DMS53 treated with DMSO at 0.1 percent for 48 hours (cell line): ENCODE measurements around the gene ADCY4.

Source experiments
- DNase-seq: peaks from one replicate; lab custom pipeline; 2025; ENCODE audit not compliant: unreplicated experiment; lab: John Stamatoyannopoulos, UW

Gene ADCY4

DNA sequence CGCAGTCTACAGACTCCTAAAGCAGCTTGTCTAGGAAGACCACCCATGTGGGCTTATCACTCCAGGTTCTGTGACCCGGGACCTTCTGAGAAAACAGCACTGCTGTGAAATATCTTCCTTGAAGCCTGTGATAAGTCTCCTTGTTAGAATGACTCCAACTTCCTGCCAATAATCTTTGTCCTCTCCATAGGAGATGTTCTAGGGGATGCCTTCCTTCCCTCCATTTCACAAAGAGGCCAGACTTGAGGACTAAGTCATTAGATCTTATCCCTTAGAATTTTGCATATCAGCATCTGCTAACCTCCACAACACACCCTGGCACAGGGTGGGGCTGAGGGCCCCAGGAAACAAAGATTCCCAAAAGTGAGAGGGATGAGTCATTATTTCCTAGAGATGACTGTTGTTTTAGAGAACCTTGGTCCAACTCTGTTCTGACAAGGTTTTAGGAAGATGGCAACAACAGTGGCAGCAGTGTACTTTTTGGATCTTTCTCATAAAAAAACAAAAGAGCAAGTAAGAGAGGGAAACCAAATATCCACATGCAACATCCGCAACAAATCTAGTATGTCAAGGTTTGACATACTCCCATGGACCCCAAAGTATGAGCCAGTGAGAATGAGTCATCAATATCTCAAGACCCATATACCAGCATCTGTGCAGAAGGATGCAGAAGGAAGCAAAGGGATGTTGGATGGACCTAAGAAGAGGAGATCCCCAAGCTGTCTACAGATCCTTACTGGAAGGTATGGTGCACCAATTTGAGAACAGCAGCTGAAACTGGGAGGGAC is 17.5 kb downstream of the ADCY4 start:
- no peak for DNase-seq

- no peak for DNase-seq
These were observed 18.3 kb downstream of the ADCY4 start for GRCh38 chr14:24316597-24316950.

DNA sequence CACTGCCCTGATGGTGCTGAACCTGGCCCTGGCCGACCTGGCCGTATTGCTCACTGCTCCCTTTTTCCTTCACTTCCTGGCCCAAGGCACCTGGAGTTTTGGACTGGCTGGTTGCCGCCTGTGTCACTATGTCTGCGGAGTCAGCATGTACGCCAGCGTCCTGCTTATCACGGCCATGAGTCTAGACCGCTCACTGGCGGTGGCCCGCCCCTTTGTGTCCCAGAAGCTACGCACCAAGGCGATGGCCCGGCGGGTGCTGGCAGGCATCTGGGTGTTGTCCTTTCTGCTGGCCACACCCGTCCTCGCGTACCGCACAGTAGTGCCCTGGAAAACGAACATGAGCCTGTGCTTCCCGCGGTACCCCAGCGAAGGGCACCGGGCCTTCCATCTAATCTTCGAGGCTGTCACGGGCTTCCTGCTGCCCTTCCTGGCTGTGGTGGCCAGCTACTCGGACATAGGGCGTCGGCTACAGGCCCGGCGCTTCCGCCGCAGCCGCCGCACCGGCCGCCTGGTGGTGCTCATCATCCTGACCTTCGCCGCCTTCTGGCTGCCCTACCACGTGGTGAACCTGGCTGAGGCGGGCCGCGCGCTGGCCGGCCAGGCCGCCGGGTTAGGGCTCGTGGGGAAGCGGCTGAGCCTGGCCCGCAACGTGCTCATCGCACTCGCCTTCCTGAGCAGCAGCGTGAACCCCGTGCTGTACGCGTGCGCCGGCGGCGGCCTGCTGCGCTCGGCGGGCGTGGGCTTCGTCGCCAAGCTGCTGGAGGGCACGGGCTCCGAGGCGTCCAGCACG is 18.9 kb downstream of the ADCY4 start:
- DNase-seq = no peak

DNA sequence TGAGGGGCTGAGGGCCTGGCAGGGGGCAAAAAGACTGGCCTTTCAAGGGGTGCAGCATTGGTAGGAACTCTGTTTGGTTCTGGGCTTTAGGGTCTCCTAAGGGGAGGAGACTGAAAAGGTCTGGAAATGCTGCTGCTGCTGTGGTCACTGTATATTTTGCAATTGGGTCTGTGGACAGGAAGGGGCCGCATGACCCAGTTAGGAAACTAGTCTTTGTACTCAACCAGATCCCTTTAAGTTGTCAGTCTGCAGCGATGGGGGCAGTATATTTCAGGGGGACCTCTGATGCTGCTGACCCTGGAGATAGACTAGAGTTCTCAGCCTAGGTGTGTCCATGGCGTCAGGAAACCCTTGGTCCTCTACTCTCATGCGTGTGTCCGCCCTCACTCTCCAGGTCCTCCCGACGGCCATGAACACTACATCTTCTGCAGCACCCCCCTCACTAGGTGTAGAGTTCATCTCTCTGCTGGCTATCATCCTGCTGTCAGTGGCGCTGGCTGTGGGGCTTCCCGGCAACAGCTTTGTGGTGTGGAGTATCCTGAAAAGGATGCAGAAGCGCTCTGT is 19.5 kb downstream of the ADCY4 start:
- DNase-seq = no peak

DNA sequence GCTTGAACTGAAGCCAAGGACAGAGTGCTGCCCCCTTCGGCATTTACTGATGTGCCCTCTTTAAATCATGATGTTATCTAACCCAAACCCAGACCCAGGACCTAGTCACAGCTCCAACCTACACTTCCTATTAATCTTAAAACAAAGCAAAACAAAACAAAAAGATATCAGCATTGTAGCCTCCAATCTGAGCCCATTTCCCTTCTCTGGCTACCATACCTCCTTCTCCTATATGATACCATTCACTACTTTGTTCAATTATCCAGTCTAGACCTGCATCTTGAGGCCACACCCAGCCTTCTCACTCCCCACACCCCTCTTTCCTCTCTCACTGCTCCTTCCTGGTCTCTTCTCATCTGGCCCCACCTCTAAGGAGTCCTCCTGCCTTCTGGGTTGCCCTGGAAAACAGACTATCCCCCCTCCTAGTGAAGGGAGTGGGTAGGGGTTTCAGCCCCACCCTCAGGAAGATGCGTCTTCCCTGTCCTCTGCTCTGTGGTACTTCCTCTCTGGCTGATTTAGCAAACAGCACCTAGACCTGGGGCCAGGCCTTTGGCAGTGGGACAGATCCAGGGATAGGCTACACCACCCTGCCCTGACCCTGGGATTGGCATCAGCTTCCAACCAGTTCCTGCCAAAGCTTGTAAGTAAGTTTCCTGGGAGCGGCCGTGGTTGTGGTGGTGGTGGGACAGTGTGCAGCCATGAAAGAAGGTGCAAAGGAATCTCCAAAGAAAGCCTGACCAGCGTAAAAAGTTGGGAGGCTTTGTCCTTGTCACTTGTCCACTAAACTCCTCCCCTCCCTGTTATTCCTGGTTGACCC is 20.3 kb downstream of the ADCY4 start:
- no peak for DNase-seq

- DNase-seq = no peak
These were observed 21.0 kb downstream of the ADCY4 start for GRCh38 chr14:24313913-24314312.

DNA sequence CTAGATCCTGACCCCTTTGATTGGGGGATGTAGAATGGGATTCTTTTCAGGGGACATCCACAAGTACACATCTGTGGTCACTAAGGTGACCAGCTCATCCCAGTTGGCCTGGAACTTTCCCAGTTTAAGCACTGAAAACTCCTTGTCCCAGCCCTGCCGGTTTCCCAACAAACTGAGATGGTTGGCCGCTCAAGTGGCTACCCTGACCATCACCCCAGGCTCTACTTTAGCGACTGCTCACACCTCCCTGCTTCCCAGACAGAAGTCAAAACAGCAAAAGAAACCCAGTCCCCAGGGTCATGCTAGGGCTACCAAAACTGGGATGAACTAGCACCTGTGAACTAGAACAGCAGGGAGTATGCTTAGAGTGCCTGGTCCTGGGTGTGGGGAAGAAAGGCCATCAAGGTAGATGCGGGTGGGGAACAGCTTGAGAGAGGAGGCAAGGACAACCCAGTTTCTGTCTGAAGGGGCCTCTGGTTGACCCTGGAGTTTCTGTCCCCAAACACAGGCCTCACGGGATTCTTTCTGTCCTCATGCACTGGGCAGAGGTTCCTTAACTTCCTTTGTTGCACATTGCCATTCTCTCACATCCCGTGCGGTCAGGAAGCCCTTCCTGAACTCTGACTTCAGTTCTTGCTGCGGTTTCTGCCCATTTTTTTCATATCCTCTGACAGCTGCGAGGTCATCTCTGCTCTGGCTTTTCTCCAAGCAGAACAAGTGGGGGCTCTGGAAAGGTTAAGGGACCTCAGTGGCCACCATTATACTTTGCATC is 21.9 kb downstream of the ADCY4 start:
- DNase-seq = no peak

- no peak for DNase-seq
These were observed 22.8 kb downstream of the ADCY4 start for GRCh38 chr14:24311837-24312615.

DNA sequence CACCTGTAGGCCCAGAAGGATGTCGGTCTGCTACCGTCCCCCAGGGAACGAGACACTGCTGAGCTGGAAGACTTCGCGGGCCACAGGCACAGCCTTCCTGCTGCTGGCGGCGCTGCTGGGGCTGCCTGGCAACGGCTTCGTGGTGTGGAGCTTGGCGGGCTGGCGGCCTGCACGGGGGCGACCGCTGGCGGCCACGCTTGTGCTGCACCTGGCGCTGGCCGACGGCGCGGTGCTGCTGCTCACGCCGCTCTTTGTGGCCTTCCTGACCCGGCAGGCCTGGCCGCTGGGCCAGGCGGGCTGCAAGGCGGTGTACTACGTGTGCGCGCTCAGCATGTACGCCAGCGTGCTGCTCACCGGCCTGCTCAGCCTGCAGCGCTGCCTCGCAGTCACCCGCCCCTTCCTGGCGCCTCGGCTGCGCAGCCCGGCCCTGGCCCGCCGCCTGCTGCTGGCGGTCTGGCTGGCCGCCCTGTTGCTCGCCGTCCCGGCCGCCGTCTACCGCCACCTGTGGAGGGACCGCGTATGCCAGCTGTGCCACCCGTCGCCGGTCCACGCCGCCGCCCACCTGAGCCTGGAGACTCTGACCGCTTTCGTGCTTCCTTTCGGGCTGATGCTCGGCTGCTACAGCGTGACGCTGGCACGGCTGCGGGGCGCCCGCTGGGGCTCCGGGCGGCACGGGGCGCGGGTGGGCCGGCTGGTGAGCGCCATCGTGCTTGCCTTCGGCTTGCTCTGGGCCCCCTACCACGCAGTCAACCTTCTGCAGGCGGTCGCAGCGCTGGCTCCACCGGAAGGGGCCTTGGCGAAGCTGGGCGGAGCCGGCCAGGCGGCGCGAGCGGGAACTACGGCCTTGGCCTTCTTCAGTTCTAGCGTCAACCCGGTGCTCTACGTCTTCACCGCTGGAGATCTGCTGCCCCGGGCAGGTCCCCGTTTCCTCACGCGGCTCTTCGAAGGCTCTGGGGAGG is 23.9 kb downstream of the ADCY4 start, which contains the start of gene LTB4R:
Gene LTB4R, plus strand, starts transcription at position 857 of the 959 bp plus-strand sequence. CDS start 4,150 bp downstream, outside the sequence.
- DNase-seq = peak; percentile 65

DNA sequence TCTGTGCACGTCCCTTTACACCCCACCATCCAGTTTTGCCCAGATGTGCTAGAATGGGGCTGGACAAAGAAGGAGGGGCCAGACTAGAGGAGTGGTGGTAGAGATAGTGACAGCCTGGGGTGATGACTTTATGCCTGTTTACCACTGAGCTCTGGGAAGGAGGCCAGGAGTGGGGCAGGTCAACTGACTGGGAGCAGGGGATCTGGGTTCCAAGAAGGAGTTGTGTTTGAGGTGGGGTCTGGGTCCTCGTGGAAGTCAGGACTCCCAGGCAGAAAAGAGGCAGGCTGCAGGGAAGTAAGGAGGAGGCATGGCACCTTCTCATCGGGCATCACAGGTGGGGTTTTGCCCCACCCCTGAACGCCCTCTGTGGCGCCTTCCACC is 24.6 kb downstream of the ADCY4 start:
- DNase-seq = no peak

GRCh38 chr14:24309538-24310264 is 25.2 kb downstream of the ADCY4 start, which contains the start of gene LTB4R2:
Gene LTB4R2 (plus strand): TSS chr14:24310140. CDS start chr14:24310665, 525 bp downstream.
- DNase-seq = no peak

- no peak for DNase-seq
These were observed 26.3 kb downstream of the ADCY4 start for GRCh38 chr14:24308342-24309124.

DNA sequence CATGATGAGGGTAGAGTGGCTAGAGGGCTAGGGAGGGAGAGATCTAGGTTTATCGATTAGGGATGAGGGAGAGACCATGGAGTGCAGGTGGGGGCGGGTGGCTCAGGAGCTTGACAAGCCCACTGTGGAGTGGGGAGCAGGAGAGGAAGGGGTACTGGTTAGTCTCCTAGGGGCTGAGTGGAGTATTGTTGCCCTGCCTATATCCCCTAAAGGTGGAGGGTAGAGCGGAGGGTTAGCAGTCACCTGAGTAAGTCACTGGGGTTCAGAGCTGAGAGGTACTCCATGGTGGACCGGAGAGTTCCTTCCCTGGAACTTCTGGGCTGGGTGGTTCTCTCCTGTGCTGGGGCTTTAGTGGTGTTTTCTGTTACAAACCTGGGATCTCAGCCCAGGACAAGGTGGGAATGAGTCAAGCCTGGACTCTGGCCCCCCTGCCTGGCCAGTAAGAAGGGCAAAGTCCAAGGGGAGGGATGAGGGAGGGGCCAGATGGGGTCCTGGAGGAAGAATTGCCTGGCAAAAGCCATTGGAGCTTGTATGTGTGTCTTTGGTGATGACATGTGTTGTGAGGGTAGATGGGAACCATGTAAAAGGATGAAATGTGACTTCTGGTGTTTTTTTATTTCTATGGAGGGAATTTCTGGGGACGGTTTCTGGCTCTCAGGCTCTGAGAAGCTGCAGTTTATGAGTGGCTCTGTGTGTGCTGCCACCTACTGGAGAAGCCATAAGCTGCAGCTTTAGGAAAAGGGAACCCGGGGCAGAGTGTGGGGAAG is 27.1 kb downstream of the ADCY4 start, which contains the start of gene CIDEB:
Gene CIDEB, minus strand, starts transcription at position 403 of the 767 bp plus-strand sequence. Its CDS starts 119 bp downstream, at position 284.
- peak; percentile 14 for DNase-seq

DNA sequence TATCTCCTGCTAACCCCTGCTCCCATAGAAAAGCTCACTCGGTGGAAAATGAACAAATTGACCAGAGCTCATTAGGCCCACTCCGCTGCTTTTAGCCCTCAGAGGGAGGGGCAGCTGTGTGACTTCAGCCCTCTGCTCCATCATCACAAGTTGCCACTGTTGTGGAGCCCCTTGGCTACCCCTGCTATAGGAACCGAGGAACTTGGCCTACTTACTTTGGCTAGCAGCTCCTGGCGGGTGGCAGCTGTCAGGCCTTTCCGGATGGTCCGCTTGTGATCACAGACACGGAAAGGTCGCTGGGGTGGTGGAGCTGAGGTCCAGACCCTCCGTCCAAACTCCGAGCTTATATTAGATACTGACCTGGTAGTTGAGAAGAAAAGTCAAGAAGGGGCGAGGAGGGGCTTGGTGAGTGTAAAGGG is 27.7 kb downstream of the ADCY4 start:
- no peak for DNase-seq

DNA sequence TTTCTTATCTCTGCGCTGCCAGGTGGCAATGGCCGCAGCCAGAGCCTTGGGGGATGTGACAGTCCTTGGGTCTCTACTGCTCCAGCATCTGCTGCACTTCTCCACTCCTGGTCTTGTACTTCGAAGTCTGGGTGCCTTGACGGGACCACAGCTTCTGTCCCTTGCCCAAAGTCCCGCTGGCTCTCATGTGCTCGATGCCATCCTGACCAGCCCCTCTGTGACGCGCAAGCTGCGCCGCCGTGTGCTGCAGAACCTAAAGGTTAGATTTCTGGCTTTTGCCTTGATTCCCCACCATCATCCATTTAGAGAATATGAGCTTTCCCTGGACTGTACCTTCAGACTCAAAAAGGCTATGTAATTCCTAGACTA is 30.9 kb downstream of the ADCY4 start:
- no peak for DNase-seq

GRCh38 chr14:24300326-24300980 is 34.4 kb downstream of the ADCY4 start:
- no peak for DNase-seq
